ENCODE results near the gene WFIKKN1. TPM values are rescaled to one million over a fixed set of nuclear protein-coding genes. Genes with fewer than 3 reads are reported as not detected.

WFIKKN1 gene
- total and polyA plus RNA-seq, 2 experiments from 2014 or later, result 3.5 to 6.8 TPM

- TF ChIP-seq CTCF (conservative IDR thresholded peaks at IDR 0.05; ENCODE audit: low read depth in 2 of 2), result no peak
- TF ChIP-seq CREB1 (CRISPR knock-in tag; IDR thresholded peaks at IDR 0.05; ENCODE audit: low read depth), result no peak
- no peak for TF ChIP-seq EZH2phosphoT487 (IDR thresholded peaks at IDR 0.05; ENCODE audit: unreplicated experiment)
- TF ChIP-seq ZNF462 (CRISPR knock-in tag; IDR thresholded peaks at IDR 0.05), result no peak
- TF ChIP-seq POLR2AphosphoS5 (IDR thresholded peaks at IDR 0.05; ENCODE audit: low read depth), result no peak
- no peak for TF ChIP-seq ETS1 (IDR thresholded peaks at IDR 0.05)
- no peak for TF ChIP-seq ZNF114 (CRISPR knock-in tag; IDR thresholded peaks at IDR 0.05)
- no peak for TF ChIP-seq REST (IDR thresholded peaks at IDR 0.05; ENCODE audit: unreplicated experiment)
- no peak for TF ChIP-seq STAT1 (IDR thresholded peaks at IDR 0.05; ENCODE audit: unreplicated experiment)
- TF ChIP-seq ZNF331 (CRISPR knock-in tag; IDR thresholded peaks at IDR 0.05; ENCODE audit: low read depth), result no peak
- TF ChIP-seq EZH2 (IDR thresholded peaks at IDR 0.05; ENCODE audit: low read depth, unreplicated experiment), result no peak
- TF ChIP-seq NANOG (IDR thresholded peaks at IDR 0.05; ENCODE audit: borderline replicate concordance), result no peak
- no peak for TF ChIP-seq JUNB (IDR thresholded peaks at IDR 0.05; ENCODE audit: unreplicated experiment)
- Histone ChIP-seq H3K4me1 (ENCODE audit: insufficient read depth) (no peaks in the 10 kb centered on the region), H4K20me1 (replicated peaks; ENCODE audit: insufficient read depth) (peaks cover 13% of the 10 kb centered on the region)
These were observed 34.1 kb upstream of the WFIKKN1 start for GRCh38 chr16:596736-597060.

More at GRCh38 chr16:596736-597060, 34.1 kb upstream of the WFIKKN1 start:
- Histone ChIP-seq H2AFZ (no peak overlapping the region), H3F3A (replicated peaks; ENCODE audit: low read depth) (0 out of 2 replicates have a peak, but pooled peaks cover 3% of the 10 kb centered on the region), H3K9me2 (ENCODE audit: insufficient read depth) (no peaks in the 10 kb centered on the region), H3K4me2 (no peak overlapping the region), H3K79me2 (replicated peaks; ENCODE audit: insufficient read depth) (peaks cover 32% of the 10 kb centered on the region), H3K27me3 (ENCODE audit: insufficient read depth) (no peaks in the 10 kb centered on the region), H3K27ac (ENCODE audit: low read depth) (no peak overlapping the region), H3K36me3 (ENCODE audit: insufficient read depth) (no peaks in the 10 kb centered on the region), H3K4me3 (no peak overlapping the region)
- Mint-ChIP-seq H3K27me3 (ENCODE audit: insufficient read depth, low read depth, poor library complexity) (peaks cover 18% of the 10 kb centered on the region), H3K36me3 (ENCODE audit: low read depth) (peaks cover 16% of the 10 kb centered on the region), H3K4me3 (no peak overlapping the region), H3K27ac (no peak overlapping the region), H3K4me1 (peaks cover 2% of the 10 kb centered on the region; the same call in 1 of the 3 replicates), H3K9me3 (no peaks in the 10 kb centered on the region; the same call in 1 of the 3 replicates)
- ATAC-seq (no peak), DNase-seq (ENCODE audit: low spot score) (no peak)

Data from GM23338 (cell line).